ENCODE measurements around the gene BRWD1. TPM values are rescaled to one million over a fixed set of nuclear protein-coding genes. Genes with fewer than 3 reads are reported as not detected.

Gene BRWD1
- total RNA-seq, 2 donors from 2014 or later, result 38.6 to 43.1 TPM

GRCh38 chr21:39319251-39319756 is 5.9 kb upstream of the BRWD1 start:
- no peak for TF ChIP-seq CTCF (IDR thresholded peaks at IDR 0.05)
- H3K36me3 ChIP-seq, result no peaks in the 10 kb centered on the region
- H3K9me3 ChIP-seq, result no peaks in the 10 kb centered on the region
- H3K27me3 ChIP-seq, result no peaks in the 10 kb centered on the region
- DNase-seq, result no peak
- no peaks in the 10 kb centered on the region for H3K4me1 ChIP-seq
- no peak overlapping the region for H3K27ac ChIP-seq
- no peak overlapping the region for H3K9ac ChIP-seq (ENCODE audit: low read depth in 2 of 2, low read length in 2 of 2)
- intact Hi-C loops (cut with DNase I), result no loop called here
- H3K4me3 ChIP-seq, result no peak overlapping the region

GRCh38 chr21:39318091-39318959 is 4.9 kb upstream of the BRWD1 start:
- Histone ChIP-seq H3K9ac (ENCODE audit: low read depth in 2 of 2, low read length in 2 of 2) (no peak overlapping the region), H3K27ac (no peak overlapping the region), H3K27me3 (no peaks in the 10 kb centered on the region), H3K4me1 (no peaks in the 10 kb centered on the region), H3K9me3 (no peaks in the 10 kb centered on the region), H3K36me3 (no peaks in the 10 kb centered on the region), H3K4me3 (no peak overlapping the region)
- DNase-seq, result no peak
- intact Hi-C loops (cut with DNase I), result no loop called here
- no peak for TF ChIP-seq CTCF (IDR thresholded peaks at IDR 0.05)

- Histone ChIP-seq H3K9ac (ENCODE audit: low read depth in 2 of 2, low read length in 2 of 2) (no peak overlapping the region), H3K9me3 (no peaks in the 10 kb centered on the region), H3K36me3 (no peaks in the 10 kb centered on the region), H3K4me3 (no peak overlapping the region), H3K27me3 (no peaks in the 10 kb centered on the region), H3K27ac (no peak overlapping the region), H3K4me1 (no peaks in the 10 kb centered on the region)
- intact Hi-C loops (cut with DNase I), result no loop called here
- DNase-seq, result no peak
- TF ChIP-seq CTCF (IDR thresholded peaks at IDR 0.05), result no peak
Observed at GRCh38 chr21:39317134-39318090, 4.0 kb upstream of the BRWD1 start.

DNA sequence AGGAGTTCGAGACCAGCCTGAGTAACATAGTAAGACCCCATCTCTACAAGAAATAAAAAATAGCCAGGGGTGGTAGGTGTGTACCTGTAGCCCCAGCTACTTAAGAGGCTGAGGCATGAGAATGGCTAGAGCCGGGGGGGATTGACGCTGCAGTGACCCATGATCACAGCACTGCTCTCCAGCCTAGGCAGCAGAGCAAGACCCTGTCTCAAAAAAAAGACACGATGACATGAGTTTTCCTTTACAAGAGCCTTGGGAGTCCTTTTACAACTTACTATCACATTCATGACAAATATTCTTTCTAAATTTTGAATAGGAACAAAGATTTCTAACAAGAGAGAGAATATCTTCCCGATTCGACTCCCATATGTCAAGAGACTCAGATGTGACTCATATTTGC is 3.3 kb upstream of the BRWD1 start:
- Histone ChIP-seq H3K36me3 (no peaks in the 10 kb centered on the region), H3K9me3 (no peaks in the 10 kb centered on the region), H3K4me3 (no peak overlapping the region), H3K27ac (no peak overlapping the region), H3K27me3 (no peaks in the 10 kb centered on the region), H3K9ac (ENCODE audit: low read depth in 2 of 2, low read length in 2 of 2) (no peak overlapping the region), H3K4me1 (peaks cover 3% of the 10 kb centered on the region)
- TF ChIP-seq CTCF (IDR thresholded peaks at IDR 0.05), result no peak
- no peak for DNase-seq
- intact Hi-C loops (cut with DNase I), result no loop called here

All from colonic mucosa (tissue), 4 donors.